K562 (cell line): ENCODE data around the gene SEC23A. TPM values are rescaled to one million over a fixed set of nuclear protein-coding genes. Genes with fewer than 3 reads are reported as not detected.

Experiments used
- E2F4 ChIP-seq: sonication (generic); formaldehyde crosslinking; IDR thresholded peaks from 2 replicates; pipeline ENCODE4 v1.8.0; 2022; ENCODE audit warnings: mild to moderate bottlenecking, low read depth, missing genetic modification reagents
- FOXK2 ChIP-seq, 2 experiments: fragments of 450-650 bp; IDR thresholded peaks in 1 of 2; conservative IDR thresholded peaks in 1 of 2; 2 replicates each; pipeline ENCODE4 v1.6.1; 2016; ENCODE audit warnings: low read depth in 2 of 2, mild to moderate bottlenecking in 1 of 2
- FOXM1 ChIP-seq, 2 experiments: fragments of 450-650 bp in 1 of 2; sonication (generic) in 1 of 2; formaldehyde crosslinking in 1 of 2; IDR thresholded peaks; 2 replicates each; pipeline versions ENCODE4 v1.6.1 to v1.9.0; 2017 to 2022; ENCODE audit warnings: low read depth in 2 of 2, mild to moderate bottlenecking in 2 of 2, missing genetic modification reagents in 1 of 2, moderate library complexity in 1 of 2
- HIVEP1 ChIP-seq: fragments of 250-450 bp; sonication (Bioruptor Pico); IDR thresholded peaks from 2 replicates; pipeline ENCODE4 v1.4.0; 2020; ENCODE audit warnings: mild to moderate bottlenecking
- HMG20A ChIP-seq: fragments of 450-650 bp; formaldehyde crosslinking; conservative IDR thresholded peaks from 2 replicates; pipeline ENCODE4 v1.4.0; 2020; ENCODE audit warnings: mild to moderate bottlenecking, mixed read lengths
- MYC ChIP-seq, 2 experiments: fragments of 250-450 bp in 1 of 2; sonication (Bioruptor Pico) in 1 of 2; IDR thresholded peaks; 2 replicates each; pipeline versions ENCODE4 v1.5.1 to v1.6.1; 2012 to 2021; ENCODE audit warnings: low read depth in 2 of 2, borderline replicate concordance in 1 of 2, improper control_type of control experiment in 1 of 2, low read length in 1 of 2, mild to moderate bottlenecking in 1 of 2, moderate library complexity in 1 of 2
- PATZ1 ChIP-seq: fragments of 250-450 bp; sonication (Bioruptor Pico); IDR thresholded peaks from 2 replicates; pipeline ENCODE4 v1.5.0; 2020; ENCODE audit warnings: mild to moderate bottlenecking, borderline replicate concordance
- PHTF2 ChIP-seq: fragments of 250-450 bp; sonication (Bioruptor Pico); IDR thresholded peaks from 2 replicates; pipeline ENCODE4 v1.5.0; 2021; ENCODE audit warnings: mild to moderate bottlenecking
- POLR2A ChIP-seq: fragments of 450-650 bp; conservative IDR thresholded peaks from 2 replicates; pipeline ENCODE4 v1.6.1; 2016
- REST ChIP-seq, 2 experiments: fragments of 450-650 bp; formaldehyde crosslinking in 1 of 2; IDR thresholded peaks; 2 replicates each; pipeline versions ENCODE4 v1.4.0 to v1.6.1; 2014 to 2020; ENCODE audit warnings: mild to moderate bottlenecking in 2 of 2, borderline replicate concordance in 1 of 2, low read depth in 1 of 2
- ZNF124 ChIP-seq: sonication (generic); formaldehyde crosslinking; IDR thresholded peaks from 2 replicates; pipeline ENCODE4 v1.8.1; 2022; ENCODE audit warnings: missing genetic modification reagents
- polyA plus RNA-seq, 8 experiments: library from polyadenylated mRNA; depleted of rRNA in 4 of 8; stranded (reverse) in 5 of 8; unstranded in 3 of 8; fragments of >200 nt; fragmentation: Nextera tagmentation in 2 of 8; fragmentation: Illumina TruSeq in 1 of 8; extraction: Ambion mirVana in 2 of 8; extraction: Trizol in 1 of 8; gene quantifications; 2 replicates each; pipeline versions ENCODE4 v1.2.1 to v1.2.3, GENCODE V29; 2011 to 2014; ENCODE audit warnings: inconsistent platforms in 1 of 8, missing spikeins in 1 of 8
- total RNA-seq, 7 experiments: library from RNA; depleted of rRNA in 6 of 7; stranded (reverse); fragments of >200 nt in 6 of 7; fragmentation: Illumina TruSeq in 2 of 7; extraction: Trizol in 2 of 7; gene quantifications; 2 replicates each; pipeline versions ENCODE4 v1.2.1 to v1.2.3, GENCODE V29; 2011 to 2021; ENCODE audit warnings: low replicate concordance in 1 of 7
- TF ChIP-seq, protein P1 (sequence below): fragments of 450-650 bp; IDR thresholded peaks from 2 replicates; pipeline ENCODE4 v1.6.1; 2017; ENCODE audit warnings: antibody characterized with exemption

SEC23A gene
- total and polyA plus RNA-seq, 9 of the 15 experiments (the other 6 are each of a cell fraction or from before 2014, with no cell fraction given): 5.5 to 47.0 (median 14.5) TPM

DNA sequence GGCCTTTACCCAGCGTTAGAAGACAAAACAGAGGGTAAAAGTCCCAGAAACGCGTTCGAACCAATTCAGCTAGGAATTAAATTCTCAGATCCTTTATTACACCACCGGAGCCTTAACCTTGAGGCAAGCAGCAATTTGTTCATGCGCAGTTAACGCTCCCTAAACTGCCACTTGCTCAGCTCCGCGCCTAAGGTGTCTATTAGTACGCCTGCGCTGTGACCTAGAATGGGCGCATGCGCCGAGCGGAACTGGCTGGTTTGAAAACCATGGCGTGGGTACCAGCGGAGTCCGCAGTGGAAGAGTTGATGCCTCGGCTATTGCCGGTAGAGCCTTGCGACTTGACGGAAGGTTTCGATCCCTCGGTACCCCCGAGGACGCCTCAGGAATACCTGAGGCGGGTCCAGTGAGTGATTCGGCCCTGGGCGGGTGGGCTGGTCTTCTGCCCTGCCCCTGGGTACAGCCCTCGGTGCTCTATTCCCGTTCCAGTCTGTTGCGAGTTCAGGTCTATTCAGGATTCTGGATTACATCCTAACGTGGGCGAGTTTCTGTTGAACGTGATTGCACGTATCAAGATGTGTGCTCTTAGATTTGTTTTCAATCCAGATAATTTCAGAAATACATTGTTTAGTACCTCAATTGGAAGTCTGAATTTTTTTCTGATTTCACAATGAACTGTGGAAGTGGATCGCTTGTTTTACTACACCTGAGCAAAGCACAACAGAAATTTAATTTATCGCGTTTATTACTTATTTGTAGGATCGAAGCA, 11.2 kb upstream of the SEC23A start, which contains the start of gene GEMIN2 (continued):
- no peak for TF ChIP-seq REST (IDR thresholded peaks at IDR 0.05; ENCODE audit: borderline replicate concordance)
- no peak for TF ChIP-seq REST (CRISPR knock-in tag; IDR thresholded peaks at IDR 0.05; ENCODE audit: low read depth)
- TF ChIP-seq HIVEP1 (CRISPR knock-in tag): no peak
- TF ChIP-seq, protein P1, sequence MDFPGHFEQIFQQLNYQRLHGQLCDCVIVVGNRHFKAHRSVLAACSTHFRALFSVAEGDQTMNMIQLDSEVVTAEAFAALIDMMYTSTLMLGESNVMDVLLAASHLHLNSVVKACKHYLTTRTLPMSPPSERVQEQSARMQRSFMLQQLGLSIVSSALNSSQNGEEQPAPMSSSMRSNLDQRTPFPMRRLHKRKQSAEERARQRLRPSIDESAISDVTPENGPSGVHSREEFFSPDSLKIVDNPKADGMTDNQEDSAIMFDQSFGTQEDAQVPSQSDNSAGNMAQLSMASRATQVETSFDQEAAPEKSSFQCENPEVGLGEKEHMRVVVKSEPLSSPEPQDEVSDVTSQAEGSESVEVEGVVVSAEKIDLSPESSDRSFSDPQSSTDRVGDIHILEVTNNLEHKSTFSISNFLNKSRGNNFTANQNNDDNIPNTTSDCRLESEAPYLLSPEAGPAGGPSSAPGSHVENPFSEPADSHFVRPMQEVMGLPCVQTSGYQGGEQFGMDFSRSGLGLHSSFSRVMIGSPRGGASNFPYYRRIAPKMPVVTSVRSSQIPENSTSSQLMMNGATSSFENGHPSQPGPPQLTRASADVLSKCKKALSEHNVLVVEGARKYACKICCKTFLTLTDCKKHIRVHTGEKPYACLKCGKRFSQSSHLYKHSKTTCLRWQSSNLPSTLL: no peak
- no peak for TF ChIP-seq PHTF2 (CRISPR knock-in tag)
- 0 out of 2 replicates have a peak, but pooled peaks have one; percentile 9 for TF ChIP-seq FOXM1 (IDR thresholded peaks at IDR 0.05; ENCODE audit: low read depth)
- TF ChIP-seq FOXM1 (CRISPR knock-in tag; IDR thresholded peaks at IDR 0.05; ENCODE audit: low read depth): no peak
- no peak for TF ChIP-seq E2F4 (CRISPR knock-in tag)
- TF ChIP-seq HMG20A (CRISPR knock-in tag): no peak
- TF ChIP-seq MYC (IDR thresholded peaks at IDR 0.05; ENCODE audit: low read depth, low read length): peak; percentile 19; the same call in 1 of the 2 replicates
- TF ChIP-seq MYC (CRISPR knock-in tag; IDR thresholded peaks at IDR 0.05; ENCODE audit: borderline replicate concordance, low read depth): no peak
- no peak for TF ChIP-seq FOXK2 (conservative IDR thresholded peaks at IDR 0.05 in 1 of 2, IDR thresholded peaks at IDR 0.05 in 1 of 2; ENCODE audit: low read depth in 2 of 2)
- TF ChIP-seq POLR2A: peak; percentile 81
- TF ChIP-seq PATZ1 (CRISPR knock-in tag): no peak
- no peak for TF ChIP-seq ZNF124
